Hematopoietic multipotent progenitor cell treated with erythropoietin and hydrocortisone succinate and interleukin-3 and kit ligand, for 6 days (in vitro differentiated cells): ENCODE measurements around the gene MAPRE3.
A peak's percentile ranks its signal among the peaks of the same experiment; 100 is the strongest.

ENCODE experiments used
- DNase-seq: peaks from one replicate; pipeline ENCODE4 v3.0.0-alpha.2; 2015

Gene MAPRE3

GRCh38 chr2:27042985-27043634, 72.7 kb downstream of the MAPRE3 start:
- DNase-seq, result no peak

- no peak for DNase-seq
Measured at GRCh38 chr2:27049422-27050280, 79.2 kb downstream of the MAPRE3 start.

- DNase-seq, result peak; percentile 93
Measured at GRCh38 chr2:27050281-27050995, 80.0 kb downstream of the MAPRE3 start.

GRCh38 chr2:27050996-27051901, 80.8 kb downstream of the MAPRE3 start, which contains the start of gene AGBL5:
AGBL5 (plus strand) TSS chr2:27051668; CDS start chr2:27052959, 1,291 bp downstream.
- peak; percentile 97 for DNase-seq

- DNase-seq, result peak; percentile 26
Measured at GRCh38 chr2:27051902-27052645, 81.6 kb downstream of the MAPRE3 start.

- no peak for DNase-seq
Measured at GRCh38 chr2:27053321-27053720, 82.9 kb downstream of the MAPRE3 start.

GRCh38 chr2:27053776-27054175, 83.3 kb downstream of the MAPRE3 start:
- no peak for DNase-seq

- DNase-seq, result no peak
Measured at GRCh38 chr2:27054721-27055120, 84.3 kb downstream of the MAPRE3 start.

- no peak for DNase-seq
Measured at GRCh38 chr2:27057184-27057583, 86.7 kb downstream of the MAPRE3 start.

GRCh38 chr2:27058210-27058609, 87.8 kb downstream of the MAPRE3 start:
- DNase-seq, result no peak

GRCh38 chr2:27059141-27059820, 88.8 kb downstream of the MAPRE3 start:
- no peak for DNase-seq

GRCh38 chr2:27060323-27060722, 89.9 kb downstream of the MAPRE3 start:
- DNase-seq, result no peak

- DNase-seq, result no peak
Measured at GRCh38 chr2:27065128-27065527, 94.7 kb downstream of the MAPRE3 start.

GRCh38 chr2:27067385-27067784, 96.9 kb downstream of the MAPRE3 start:
- no peak for DNase-seq

GRCh38 chr2:27069436-27069835, 99.0 kb downstream of the MAPRE3 start:
- no peak for DNase-seq

- DNase-seq, result no peak
Measured at GRCh38 chr2:27069961-27070618, 99.7 kb downstream of the MAPRE3 start.

- DNase-seq, result no peak
Measured at GRCh38 chr2:27070653-27071276, 100.3 kb downstream of the MAPRE3 start.

- DNase-seq, result peak; percentile 96
Measured at GRCh38 chr2:27071277-27071989, 101.0 kb downstream of the MAPRE3 start, which contains the start of gene OST4. OST4 (minus strand) TSS chr2:27071654.
